H9 (cell line): ENCODE measurements around the gene ETV6. TPM values are rescaled to one million over a fixed set of nuclear protein-coding genes. Genes with fewer than 3 reads are reported as not detected.

Experiments used
- DNase-seq: peaks from one replicate; pipeline ENCODE4 v3.0.0-alpha.2; 2017
- H2AFZ ChIP-seq: one replicate; pipeline ENCODE4 v1.6.1; 2013; ENCODE audit warnings: mild to moderate bottlenecking, low read length, control low read depth, moderate library complexity
- H2AK5ac ChIP-seq: 2 replicates; pipeline ENCODE4 v1.6.1; 2013; ENCODE audit warnings: low read length, control low read depth, mixed read lengths; ENCODE audit not compliant: insufficient read length
- H2BK120ac ChIP-seq: one replicate; pipeline ENCODE4 v1.6.1; 2013; ENCODE audit warnings: low read depth, mild to moderate bottlenecking, low read length, control low read depth, inconsistent platforms; ENCODE audit not compliant: poor library complexity, severe bottlenecking
- H2BK12ac ChIP-seq: 2 replicates; pipeline ENCODE4 v1.6.1; 2013; ENCODE audit warnings: low read length, control low read depth, mixed read lengths, low read depth; ENCODE audit not compliant: insufficient read length
- H2BK15ac ChIP-seq: 2 replicates; pipeline ENCODE4 v1.6.1; 2013; ENCODE audit warnings: low read depth, low read length, control low read depth
- H2BK20ac ChIP-seq: one replicate; pipeline ENCODE4 v1.6.1; 2013; ENCODE audit warnings: low read depth, mild to moderate bottlenecking, low read length, control low read depth, inconsistent platforms; ENCODE audit not compliant: poor library complexity, severe bottlenecking
- H2BK5ac ChIP-seq: 2 replicates; pipeline ENCODE4 v1.6.1; 2013; ENCODE audit warnings: low read length, control low read depth, mixed read lengths; ENCODE audit not compliant: insufficient read length
- H3K14ac ChIP-seq: 2 replicates; pipeline ENCODE4 v1.6.1; 2013; ENCODE audit warnings: low read length, control low read depth; ENCODE audit not compliant: insufficient read depth
- H3K18ac ChIP-seq: 2 replicates; pipeline ENCODE4 v1.6.1; 2013; ENCODE audit warnings: low read depth, mild to moderate bottlenecking, mixed read lengths, low read length, control low read depth; ENCODE audit not compliant: insufficient read length
- H3K23ac ChIP-seq: 2 replicates; pipeline ENCODE4 v1.6.1; 2013; ENCODE audit warnings: low read length, control low read depth, mixed read lengths, low read depth; ENCODE audit not compliant: insufficient read length
- H3K23me2 ChIP-seq: 2 replicates; pipeline ENCODE4 v1.6.1; 2013; ENCODE audit warnings: low read depth, mild to moderate bottlenecking, mixed read lengths, low read length, control low read depth; ENCODE audit not compliant: insufficient read length, poor library complexity, severe bottlenecking
- H3K27ac ChIP-seq: 2 replicates; pipeline ENCODE4 v1.5.1; 2013; ENCODE audit warnings: low read length, control low read depth, mixed read lengths, low read depth; ENCODE audit not compliant: insufficient read length
- H3K27me3 ChIP-seq: 2 replicates; pipeline ENCODE4 v1.6.1; 2013; ENCODE audit warnings: low read length, control low read depth, inconsistent platforms; ENCODE audit not compliant: insufficient read depth
- H3K4ac ChIP-seq: 2 replicates; pipeline ENCODE4 v1.6.1; 2013; ENCODE audit warnings: low read depth, mild to moderate bottlenecking, control low read depth, inconsistent platforms, low read length, moderate library complexity
- H3K4me1 ChIP-seq: 2 replicates; pipeline ENCODE4 v1.6.1; 2013; ENCODE audit warnings: low read length, control low read depth, inconsistent platforms; ENCODE audit not compliant: insufficient read depth
- H3K4me2 ChIP-seq: 2 replicates; pipeline ENCODE4 v1.6.1; 2013; ENCODE audit warnings: low read length, control low read depth, mixed read lengths; ENCODE audit not compliant: insufficient read length, insufficient read depth
- H3K56ac ChIP-seq: 2 replicates; pipeline ENCODE4 v1.6.1; 2013; ENCODE audit warnings: low read depth, mild to moderate bottlenecking, mixed read lengths, low read length, control low read depth; ENCODE audit not compliant: insufficient read length
- H3K79me1 ChIP-seq: 2 replicates; pipeline ENCODE4 v1.6.1; 2013; ENCODE audit warnings: low read depth, mild to moderate bottlenecking, moderate library complexity, low read length, control low read depth, inconsistent platforms; ENCODE audit not compliant: insufficient read depth, poor library complexity, severe bottlenecking
- H3K79me2 ChIP-seq: 2 replicates; pipeline ENCODE4 v1.6.1; 2013; ENCODE audit warnings: low read length, control low read depth, inconsistent platforms; ENCODE audit not compliant: insufficient read depth
- H3K9ac ChIP-seq: 2 replicates; pipeline ENCODE4 v1.6.1; 2013; ENCODE audit warnings: low read length, control low read depth, mixed read lengths; ENCODE audit not compliant: insufficient read length; ENCODE audit errors: extremely low read depth
- H3K9me3 ChIP-seq: one replicate; pipeline ENCODE4 v1.6.1; 2013; ENCODE audit warnings: low read depth, low read length, inconsistent platforms; ENCODE audit not compliant: control insufficient read depth
- H3T11ph ChIP-seq: one replicate; pipeline ENCODE4 v1.6.1; 2013; ENCODE audit warnings: mild to moderate bottlenecking, low read length, control low read depth, inconsistent platforms
- H4K20me1 ChIP-seq: one replicate; pipeline ENCODE4 v1.6.1; 2013; ENCODE audit not compliant: control insufficient read depth, insufficient read length, insufficient read depth
- H4K5ac ChIP-seq: 2 replicates; pipeline ENCODE4 v1.6.1; 2013; ENCODE audit warnings: low read depth, mild to moderate bottlenecking, mixed read lengths, low read length, control low read depth; ENCODE audit not compliant: insufficient read length
- H4K8ac ChIP-seq: replicated peaks from 2 replicates; pipeline ENCODE4 v1.6.1; 2013; ENCODE audit warnings: low read length, control low read depth, mixed read lengths, low read depth; ENCODE audit not compliant: insufficient read length
- H4K91ac ChIP-seq: 2 replicates; pipeline ENCODE4 v1.6.1; 2013; ENCODE audit warnings: low read depth, mild to moderate bottlenecking, moderate library complexity, mixed read lengths, low read length, control low read depth; ENCODE audit not compliant: insufficient read length
- H3K27ac Mint-ChIP-seq, 3 experiments: 2 replicates in 2 of 3; 3 replicates in 1 of 3; pipeline ENCODE4 v1.8.0; 2020 to 2021; ENCODE audit warnings: mixed read lengths in 3 of 3, mild to moderate bottlenecking in 1 of 3, moderate library complexity in 1 of 3
- H3K27me3 Mint-ChIP-seq: 2 replicates; pipeline ENCODE4 v1.8.0; 2021; ENCODE audit warnings: low read depth, mild to moderate bottlenecking, moderate library complexity, mixed read lengths
- H3K36me3 Mint-ChIP-seq, 3 experiments: 2 replicates in 2 of 3; 3 replicates in 1 of 3; pipeline ENCODE4 v1.8.0; 2020 to 2021; ENCODE audit warnings: low read depth in 3 of 3, mixed read lengths in 3 of 3; ENCODE audit not compliant: insufficient read depth in 1 of 3
- H3K4me1 Mint-ChIP-seq, 2 experiments: 2 replicates each; pipeline ENCODE4 v1.8.0; 2020; ENCODE audit warnings: mixed read lengths in 2 of 2
- H3K4me3 Mint-ChIP-seq, 2 experiments: 2 replicates in 1 of 2; 3 replicates in 1 of 2; pipeline ENCODE4 v1.8.0; 2020 to 2021; ENCODE audit warnings: mild to moderate bottlenecking in 2 of 2, mixed read lengths in 2 of 2, moderate library complexity in 1 of 2
- H3K9me3 Mint-ChIP-seq, 2 experiments: 2 replicates in 1 of 2; 3 replicates in 1 of 2; pipeline ENCODE4 v1.8.0; 2020; ENCODE audit warnings: mild to moderate bottlenecking in 2 of 2, mixed read lengths in 2 of 2, moderate library complexity in 1 of 2
- WGBS: extraction: QIAGEN DNeasy Blood & Tissue Kit; methylation state at CpG from one replicate; pipeline ENCODE4 v1.1.7; 2013; ENCODE audit warnings: missing lambda C conversion rate, low lambda C conversion rate, mixed read lengths; ENCODE audit not compliant: insufficient read length; ENCODE audit errors: extremely low coverage; 5-methylcytosine and 5-hydroxymethylcytosine counted together
- total RNA-seq: library from RNA; stranded (reverse); gene quantifications from 2 replicates; pipeline ENCODE4 v1.2.1, GENCODE V29; 2021
- TF ChIP-seq, protein P1 (sequence below): fragments of 200-600 bp; sonication (generic); conservative IDR thresholded peaks from 3 replicates; pipeline ENCODE4 v1.8.0; 2021; ENCODE audit warnings: antibody characterized with exemption, mild to moderate bottlenecking

The ETV6 gene
- total RNA-seq, 1 experiment from 2014 or later: 28.7 TPM

DNA sequence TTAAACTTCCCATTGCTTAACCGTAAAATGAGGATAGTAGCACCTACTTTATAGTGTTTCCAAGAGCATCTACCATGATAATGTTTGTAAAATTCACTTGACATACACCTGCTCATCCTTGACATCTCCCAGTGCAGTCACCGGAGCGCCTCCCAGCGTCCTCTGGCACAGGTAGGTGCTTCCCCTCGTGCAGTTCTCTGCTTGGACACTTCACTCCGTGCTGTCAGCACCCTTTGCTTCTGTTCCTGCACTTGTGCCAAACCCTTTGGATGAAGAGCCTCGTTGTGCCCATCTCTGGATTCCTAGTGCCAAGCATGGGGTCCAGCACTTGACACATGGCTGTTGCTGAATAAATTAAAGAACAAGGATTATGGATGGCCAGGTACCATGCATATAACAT, 28.3 kb downstream of the ETV6 start:
- H4K20me1 ChIP-seq: no peaks in the 10 kb centered on the region
- H4K8ac ChIP-seq: no peak overlapping the region
- H3K27ac Mint-ChIP-seq: no peak overlapping the region

More for the DNA sequence above, 28.3 kb downstream of the ETV6 start:
- WGBS: no CpG with 5 or more reads among the region's 7 CpGs
- no peak overlapping the region for H3T11ph ChIP-seq
- no peak overlapping the region for H3K27ac ChIP-seq
- no peak overlapping the region for H2AFZ ChIP-seq
- no peak for DNase-seq
- no peaks in the 10 kb centered on the region for H3K27me3 ChIP-seq
- H3K4me1 ChIP-seq: peaks cover 9% of the 10 kb centered on the region; the same call in 1 of the 2 replicates
- H3K4me3 Mint-ChIP-seq: no peak overlapping the region
- no peaks in the 10 kb centered on the region for H3K27me3 Mint-ChIP-seq
- peaks cover 3% of the 10 kb centered on the region for H3K79me1 ChIP-seq
- H3K4me2 ChIP-seq: no peak overlapping the region
- no peak overlapping the region for H3K23ac ChIP-seq
- peaks cover 1% of the 10 kb centered on the region; the same call in 1 of the 2 replicates for H3K79me2 ChIP-seq
- H3K18ac ChIP-seq: no peak overlapping the region
- TF ChIP-seq, protein P1, sequence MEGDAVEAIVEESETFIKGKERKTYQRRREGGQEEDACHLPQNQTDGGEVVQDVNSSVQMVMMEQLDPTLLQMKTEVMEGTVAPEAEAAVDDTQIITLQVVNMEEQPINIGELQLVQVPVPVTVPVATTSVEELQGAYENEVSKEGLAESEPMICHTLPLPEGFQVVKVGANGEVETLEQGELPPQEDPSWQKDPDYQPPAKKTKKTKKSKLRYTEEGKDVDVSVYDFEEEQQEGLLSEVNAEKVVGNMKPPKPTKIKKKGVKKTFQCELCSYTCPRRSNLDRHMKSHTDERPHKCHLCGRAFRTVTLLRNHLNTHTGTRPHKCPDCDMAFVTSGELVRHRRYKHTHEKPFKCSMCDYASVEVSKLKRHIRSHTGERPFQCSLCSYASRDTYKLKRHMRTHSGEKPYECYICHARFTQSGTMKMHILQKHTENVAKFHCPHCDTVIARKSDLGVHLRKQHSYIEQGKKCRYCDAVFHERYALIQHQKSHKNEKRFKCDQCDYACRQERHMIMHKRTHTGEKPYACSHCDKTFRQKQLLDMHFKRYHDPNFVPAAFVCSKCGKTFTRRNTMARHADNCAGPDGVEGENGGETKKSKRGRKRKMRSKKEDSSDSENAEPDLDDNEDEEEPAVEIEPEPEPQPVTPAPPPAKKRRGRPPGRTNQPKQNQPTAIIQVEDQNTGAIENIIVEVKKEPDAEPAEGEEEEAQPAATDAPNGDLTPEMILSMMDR: no peak; the same call in 2 of the 3 replicates
- H2BK15ac ChIP-seq: no peak overlapping the region
- no peak overlapping the region for H2BK5ac ChIP-seq
- H3K56ac ChIP-seq: no peak overlapping the region
- H2BK20ac ChIP-seq: no peak overlapping the region
- H4K91ac ChIP-seq: no peak overlapping the region
- no peak overlapping the region for H2BK120ac ChIP-seq
- no peak overlapping the region for H3K4ac ChIP-seq
- no peak overlapping the region for H3K14ac ChIP-seq
- H4K5ac ChIP-seq: no peak overlapping the region
- peaks cover 0 to 5% of the 10 kb centered on the region in 2 experiments; a peak in 2 of 5 replicates for H3K9me3 Mint-ChIP-seq
- no peaks in the 10 kb centered on the region for H3K23me2 ChIP-seq
- no peak overlapping the region for H2AK5ac ChIP-seq
- no peaks in the 10 kb centered on the region for H3K9me3 ChIP-seq
- H2BK12ac ChIP-seq: no peak overlapping the region
- no peak overlapping the region for H3K9ac ChIP-seq
- peaks cover 22 to 23% of the 10 kb centered on the region in 2 experiments for H3K4me1 Mint-ChIP-seq
- peaks cover 2 to 6% (median 2%) of the 10 kb centered on the region in 3 experiments; a peak in 5 of 7 replicates for H3K36me3 Mint-ChIP-seq
